Adipocyte (in vitro differentiated cells): ENCODE measurements around the gene MYO7B.

Source experiments
- DNase-seq: peaks from one replicate; pipeline ENCODE4 v3.0.0-alpha.2; 2015; ENCODE audit warnings: low read depth
- H3K27me3 ChIP-seq: replicated peaks from 2 replicates; pipeline ENCODE4 v1.7.0; 2013; ENCODE audit warnings: mild to moderate bottlenecking, low read length, moderate library complexity; ENCODE audit not compliant: control insufficient read depth, insufficient read depth
- H3K36me3 ChIP-seq: 2 replicates; pipeline ENCODE4 v1.7.0; 2013; ENCODE audit warnings: low read length, mild to moderate bottlenecking, moderate library complexity; ENCODE audit not compliant: control insufficient read depth, insufficient read depth, severe bottlenecking
- H3K4me1 ChIP-seq: 2 replicates; pipeline ENCODE4 v1.7.0; 2013; ENCODE audit warnings: mild to moderate bottlenecking, low read length, moderate library complexity; ENCODE audit not compliant: control insufficient read depth, insufficient read depth
- H3K4me3 ChIP-seq: 2 replicates; pipeline ENCODE4 v1.7.0; 2013; ENCODE audit warnings: mild to moderate bottlenecking, low read length, moderate library complexity
- H3K9ac ChIP-seq: 2 replicates; pipeline ENCODE4 v1.7.0; 2013; ENCODE audit warnings: mild to moderate bottlenecking, low read length, moderate library complexity
- H3K9me3 ChIP-seq: 2 replicates; pipeline ENCODE4 v1.7.0; 2013; ENCODE audit warnings: mild to moderate bottlenecking, low read length, moderate library complexity; ENCODE audit not compliant: control insufficient read depth

MYO7B gene

DNA sequence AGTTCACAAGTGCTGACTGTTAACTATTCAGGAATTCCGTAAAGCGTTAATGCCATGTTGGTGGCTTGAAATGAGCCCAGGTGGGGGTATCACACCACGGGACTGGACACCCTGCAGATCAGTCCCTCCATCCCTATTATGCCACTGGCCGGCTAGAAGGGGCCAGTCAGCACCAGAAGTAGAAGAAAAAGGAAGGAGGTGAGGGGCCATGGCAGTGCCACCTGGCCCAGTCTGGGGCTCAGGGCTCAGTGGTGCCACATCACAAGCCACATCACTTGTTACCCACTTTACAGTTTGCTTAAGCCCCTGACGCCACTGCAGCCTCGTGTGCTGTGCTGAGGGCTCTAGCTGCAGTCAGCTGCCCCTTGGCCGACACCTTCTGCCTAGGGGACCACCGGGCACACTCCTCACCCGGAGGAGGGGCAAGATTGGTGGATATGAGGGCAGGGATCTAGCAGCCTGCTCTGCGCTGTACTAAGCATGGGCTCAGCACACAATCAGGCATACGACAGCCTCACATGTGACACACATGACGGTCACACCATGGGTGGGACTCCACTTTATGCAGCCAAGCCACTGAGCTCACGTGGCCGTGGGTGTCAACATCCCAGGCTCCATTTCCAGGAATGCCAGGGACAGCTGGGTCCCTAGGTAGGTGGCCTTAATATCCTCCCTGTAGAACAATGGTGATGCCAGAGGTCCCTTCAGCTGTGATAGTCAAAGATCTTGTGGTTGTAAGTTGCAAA is 136.2 kb downstream of the MYO7B start:
- Histone ChIP-seq H3K27me3 (peaks cover 2% of the 10 kb centered on the region), H3K9ac (no peak overlapping the region), H3K36me3 (no peaks in the 10 kb centered on the region), H3K4me3 (peak overlapping the region; percentile 85), H3K9me3 (peaks cover 3% of the 10 kb centered on the region), H3K4me1 (peaks cover 54% of the 10 kb centered on the region)
- no peak for DNase-seq

DNA sequence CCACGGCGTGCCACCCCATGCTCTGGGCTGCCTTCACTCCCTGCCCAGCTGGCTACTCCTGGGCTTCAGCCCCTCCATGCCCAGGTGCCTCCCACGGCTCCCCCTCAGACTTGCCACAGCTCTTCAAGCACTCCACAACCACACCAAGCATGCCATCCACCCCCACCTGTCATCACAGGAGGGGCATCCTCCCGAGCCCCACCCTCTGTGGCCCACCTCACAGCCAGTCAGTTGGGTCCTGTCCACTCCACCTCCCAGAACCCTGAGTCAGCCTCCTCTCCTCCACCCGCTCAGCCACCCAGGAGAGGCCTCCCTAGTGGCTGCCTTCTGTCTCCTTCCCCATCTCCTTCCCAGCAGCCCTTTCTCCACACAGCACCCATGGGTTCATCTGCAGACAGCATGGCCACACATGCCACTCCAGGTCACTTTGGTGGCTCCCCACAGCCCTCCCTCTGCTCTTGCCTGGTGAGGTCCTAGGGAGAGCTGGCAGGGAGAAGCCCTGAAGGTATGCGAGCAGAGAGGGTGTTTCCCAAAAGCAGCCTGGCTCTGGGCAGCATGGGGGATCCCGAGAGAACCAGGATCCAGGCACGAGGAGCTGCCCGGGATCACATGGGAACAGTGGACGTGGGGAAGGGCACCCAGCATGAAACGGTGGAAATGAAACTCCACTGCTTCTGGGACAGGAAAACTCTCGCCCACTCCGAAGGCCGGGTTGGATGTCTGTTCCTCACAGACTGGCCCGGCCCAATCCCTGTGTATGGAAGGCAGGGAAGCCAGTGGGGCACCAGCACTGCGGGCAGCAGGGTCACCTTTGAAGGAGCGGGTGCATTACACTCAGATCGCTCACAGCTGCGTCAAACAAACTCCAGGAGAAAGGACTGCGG is 137.1 kb downstream of the MYO7B start:
- Histone ChIP-seq H3K27me3 (peaks cover 11% of the 10 kb centered on the region), H3K4me1 (peaks cover 54% of the 10 kb centered on the region), H3K9me3 (peaks cover 3% of the 10 kb centered on the region), H3K36me3 (no peaks in the 10 kb centered on the region), H3K9ac (peak overlapping the region; percentile 91), H3K4me3 (peak overlapping the region; percentile 85)
- DNase-seq = no peak

DNA sequence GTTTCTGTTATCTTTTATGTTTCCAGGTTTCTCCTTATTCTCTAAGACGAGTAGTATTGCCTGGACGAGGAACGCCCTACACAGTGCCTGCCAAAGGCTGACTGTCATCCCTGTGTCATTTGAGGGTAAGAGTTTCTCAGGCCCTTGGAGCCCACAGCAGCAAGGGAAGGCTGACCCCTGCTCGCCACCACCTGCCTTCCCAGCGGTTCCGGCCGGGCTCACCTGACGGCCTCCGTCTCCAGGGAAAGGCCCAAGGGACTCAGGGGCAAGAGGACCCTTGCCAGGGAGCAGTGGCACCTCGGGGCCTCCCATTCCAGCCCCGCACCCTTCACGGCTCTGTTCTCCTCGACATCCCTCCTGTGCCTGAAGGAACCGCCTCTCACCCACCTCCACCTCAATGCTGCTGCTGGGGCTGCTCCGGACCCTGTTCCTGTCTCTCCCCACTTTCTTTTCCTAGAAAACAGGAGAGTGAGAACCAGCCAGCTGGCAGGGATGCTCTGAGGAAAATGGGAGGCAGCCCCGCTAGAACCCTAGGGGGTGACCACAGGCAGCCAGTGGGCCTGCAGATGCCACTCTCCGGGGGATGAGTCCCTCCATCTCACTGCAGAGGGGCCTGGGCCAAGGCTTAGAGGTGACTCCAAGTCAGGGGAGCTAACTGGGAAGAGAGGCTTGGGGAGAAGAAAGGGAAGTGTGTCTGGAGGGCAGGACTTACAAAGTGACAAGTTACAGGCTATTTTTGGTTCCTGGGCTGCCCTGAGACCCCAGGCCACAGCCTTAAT is 138.0 kb downstream of the MYO7B start:
- Histone ChIP-seq H3K27me3 (peaks cover 20% of the 10 kb centered on the region), H3K4me3 (peak overlapping the region; percentile 85)

DNA sequence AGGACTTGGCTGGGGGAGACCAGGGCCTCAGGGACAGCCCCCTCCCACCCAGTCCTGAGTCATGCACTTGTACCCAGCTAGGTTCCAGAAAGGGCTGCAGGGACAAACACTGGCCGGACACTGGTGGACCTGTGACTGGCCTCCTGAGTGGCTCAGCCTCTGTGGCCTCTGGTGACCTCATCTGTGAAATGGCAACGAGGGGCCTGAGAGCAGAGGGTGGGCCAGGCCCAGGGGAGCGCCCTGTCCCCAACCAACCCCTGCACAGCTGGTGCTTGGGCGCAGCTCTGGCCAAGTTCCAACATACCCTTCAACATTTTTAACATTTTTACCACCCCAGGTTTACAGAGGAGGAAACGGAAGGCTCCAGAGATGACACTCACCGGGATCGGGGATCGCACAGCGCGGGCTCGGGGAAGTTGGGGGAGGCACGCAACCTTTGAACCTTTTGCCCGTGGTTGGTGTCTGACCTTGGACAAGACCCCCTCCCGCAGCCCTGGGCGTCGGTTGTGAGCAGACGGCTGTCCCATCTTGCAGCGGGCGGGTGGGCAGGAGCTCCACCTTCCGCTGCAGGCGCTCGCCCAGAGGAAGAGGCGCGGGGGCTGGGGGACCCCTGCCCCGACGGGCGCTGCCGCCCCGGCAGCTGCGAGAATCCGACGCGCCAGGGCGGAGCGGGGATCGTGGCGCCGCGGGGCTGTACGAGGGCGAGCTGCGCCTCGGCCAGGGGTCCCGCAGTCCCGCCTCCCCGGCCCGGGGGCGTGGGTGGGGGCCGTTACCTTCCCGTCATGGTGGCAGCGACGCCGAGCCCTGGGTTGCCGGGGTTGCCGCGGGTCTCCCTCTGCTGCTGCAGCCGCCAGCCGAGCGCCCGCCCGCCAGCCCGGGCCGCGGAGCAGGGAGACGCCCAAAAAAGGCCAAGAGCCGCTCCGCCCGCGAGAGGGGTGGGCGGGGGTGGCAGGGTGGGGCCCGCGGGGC is 139.0 kb downstream of the MYO7B start:
- H3K36me3 ChIP-seq = no peaks in the 10 kb centered on the region
- no peaks in the 10 kb centered on the region for H3K9me3 ChIP-seq
- peaks cover 46% of the 10 kb centered on the region for H3K4me1 ChIP-seq
- H3K4me3 ChIP-seq = peak overlapping the region; percentile 85
- peak overlapping the region; percentile 91 for H3K9ac ChIP-seq
- peak; percentile 68 for DNase-seq
- peaks cover 26% of the 10 kb centered on the region for H3K27me3 ChIP-seq

More for the DNA sequence above, 138.0 kb downstream of the MYO7B start:
- DNase-seq = no peak
- Histone ChIP-seq H3K4me1 (peaks cover 54% of the 10 kb centered on the region), H3K36me3 (no peaks in the 10 kb centered on the region), H3K9me3 (no peaks in the 10 kb centered on the region), H3K9ac (peak overlapping the region; percentile 91)

DNA sequence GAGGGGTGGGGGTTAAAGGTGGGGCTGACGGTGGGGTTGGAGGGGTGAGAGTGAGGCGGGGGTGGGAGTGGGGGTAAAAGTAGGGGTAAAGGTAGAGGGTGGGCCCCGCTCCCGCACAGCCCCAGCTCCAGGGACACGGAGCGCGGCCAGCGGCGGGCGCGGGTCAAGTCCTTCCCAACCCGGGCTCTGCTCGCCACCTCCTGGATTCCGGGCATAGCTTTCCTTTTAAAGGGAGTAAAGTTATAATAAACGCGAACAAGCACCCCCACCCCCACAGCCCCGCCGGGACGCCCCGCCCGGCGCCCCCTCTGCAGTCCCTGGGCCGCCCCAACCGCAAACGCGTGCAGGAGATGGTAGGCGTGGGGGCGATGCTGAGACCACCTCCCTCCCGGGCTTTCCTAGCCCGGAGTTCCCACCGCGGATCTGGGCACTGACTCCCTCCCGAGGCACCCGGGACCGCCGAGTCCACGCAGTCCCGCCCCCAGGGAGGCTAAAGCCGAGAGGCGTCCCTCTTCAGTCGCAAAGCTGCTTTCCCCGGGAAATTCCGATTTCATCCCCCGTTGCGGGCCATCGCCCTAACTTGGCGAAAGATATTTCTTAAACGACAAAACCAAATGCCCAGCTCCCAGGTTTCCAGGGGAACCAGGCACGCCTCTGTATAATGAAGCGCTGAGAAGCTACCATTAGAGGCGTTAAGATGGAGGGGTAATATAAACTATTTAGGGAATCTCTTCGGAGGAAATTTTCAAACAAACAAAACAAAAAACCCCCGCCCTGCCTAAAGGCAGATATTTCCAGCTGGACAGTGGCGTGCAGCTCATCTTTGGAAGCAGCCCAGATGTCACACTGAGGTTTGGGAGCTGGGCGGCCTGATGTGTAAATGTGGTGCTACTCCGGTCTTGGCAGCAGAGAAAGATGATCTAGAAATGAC is 140.1 kb downstream of the MYO7B start, which contains the start of gene LIMS2:
Gene LIMS2, minus strand, starts transcription at position 200 of the 931 bp plus-strand sequence. CDS start 506 bp downstream, outside the sequence.
- peaks cover 26% of the 10 kb centered on the region for H3K27me3 ChIP-seq
- DNase-seq = peak; percentile 68

DNA sequence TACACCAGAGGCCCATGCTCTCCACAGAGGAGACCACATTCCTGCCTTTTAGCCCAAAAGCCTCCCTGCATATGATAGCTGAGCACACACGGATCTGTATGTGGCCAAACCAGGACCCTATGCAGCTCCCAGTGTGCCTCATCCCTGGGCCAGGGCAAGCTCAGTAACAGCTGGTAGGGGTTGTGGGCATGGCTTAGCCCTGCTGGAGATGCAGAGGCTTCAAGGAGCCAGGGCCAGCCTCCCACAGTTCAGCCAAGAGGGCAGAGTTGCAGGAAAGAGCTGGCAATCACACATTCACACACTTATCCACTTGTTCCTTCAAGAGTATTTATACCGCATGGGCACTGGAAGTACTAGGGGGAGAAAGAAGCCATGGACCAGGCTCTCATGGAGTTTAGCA is 141.4 kb downstream of the MYO7B start:
- H3K4me1 ChIP-seq = peaks cover 37% of the 10 kb centered on the region
- no peaks in the 10 kb centered on the region for H3K36me3 ChIP-seq
- no peak overlapping the region for H3K4me3 ChIP-seq
- no peak for DNase-seq
- H3K27me3 ChIP-seq = peaks cover 26% of the 10 kb centered on the region
- H3K9me3 ChIP-seq = no peaks in the 10 kb centered on the region
- no peak overlapping the region for H3K9ac ChIP-seq

More for the DNA sequence above, 140.1 kb downstream of the MYO7B start, which contains the start of gene LIMS2:
- Histone ChIP-seq H3K9ac (peak within 1 kb of the TSS; percentile 91), H3K36me3 (no peaks in the 10 kb centered on the region), H3K4me1 (peaks cover 38% of the 10 kb centered on the region), H3K4me3 (peak within 1 kb of the TSS; percentile 85), H3K9me3 (no peaks in the 10 kb centered on the region)

DNA sequence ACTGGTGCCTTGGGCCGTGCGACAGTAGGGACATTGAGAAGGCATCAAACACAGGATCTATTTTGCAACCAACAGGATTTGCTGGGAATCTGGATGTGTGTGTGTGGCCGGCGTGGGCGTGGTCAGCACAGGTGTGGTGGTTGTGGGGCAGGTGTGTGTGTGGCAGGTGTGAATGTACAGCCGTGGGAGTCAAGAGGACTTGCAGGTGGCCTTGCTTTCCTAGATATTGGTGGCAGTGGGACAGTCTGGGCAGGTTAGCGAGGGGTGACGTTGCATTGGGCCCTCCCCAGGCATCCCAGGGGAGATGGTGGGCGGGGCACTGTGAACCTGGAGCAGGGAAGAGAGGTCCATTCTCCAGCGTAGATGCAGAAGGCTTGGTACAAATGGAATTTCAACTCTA is 143.0 kb downstream of the MYO7B start:
- peaks cover 26% of the 10 kb centered on the region for H3K27me3 ChIP-seq
- no peak overlapping the region for H3K4me3 ChIP-seq
- no peaks in the 10 kb centered on the region for H3K36me3 ChIP-seq
- DNase-seq = no peak
- H3K4me1 ChIP-seq = peaks cover 28% of the 10 kb centered on the region
- no peaks in the 10 kb centered on the region for H3K9me3 ChIP-seq
- H3K9ac ChIP-seq = no peak overlapping the region

DNA sequence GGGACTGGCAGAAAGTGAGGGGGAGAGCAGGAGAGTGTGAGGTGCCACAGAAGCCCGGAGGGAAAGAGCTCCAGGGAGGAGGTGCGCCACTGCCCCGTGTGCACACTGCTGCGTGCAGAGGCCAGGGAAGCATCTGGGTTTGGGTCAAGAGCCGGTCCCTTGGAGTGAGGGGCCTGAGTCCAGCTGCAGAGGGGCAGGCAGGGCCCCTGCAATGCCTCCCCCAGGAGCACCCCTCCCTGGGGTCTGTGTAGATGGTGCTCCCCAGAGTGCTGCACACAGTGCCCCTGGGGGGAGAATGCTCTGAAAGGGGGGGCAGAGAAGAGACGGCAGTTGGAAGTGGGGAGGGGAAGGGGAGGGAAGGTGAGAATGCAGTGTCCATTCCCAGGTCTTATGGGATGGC is 143.5 kb downstream of the MYO7B start:
- H3K4me1 ChIP-seq = peaks cover 27% of the 10 kb centered on the region
- DNase-seq = no peak
- H3K27me3 ChIP-seq = peaks cover 26% of the 10 kb centered on the region
- no peak overlapping the region for H3K9ac ChIP-seq
- no peaks in the 10 kb centered on the region for H3K9me3 ChIP-seq
- no peaks in the 10 kb centered on the region for H3K36me3 ChIP-seq
- no peak overlapping the region for H3K4me3 ChIP-seq

DNA sequence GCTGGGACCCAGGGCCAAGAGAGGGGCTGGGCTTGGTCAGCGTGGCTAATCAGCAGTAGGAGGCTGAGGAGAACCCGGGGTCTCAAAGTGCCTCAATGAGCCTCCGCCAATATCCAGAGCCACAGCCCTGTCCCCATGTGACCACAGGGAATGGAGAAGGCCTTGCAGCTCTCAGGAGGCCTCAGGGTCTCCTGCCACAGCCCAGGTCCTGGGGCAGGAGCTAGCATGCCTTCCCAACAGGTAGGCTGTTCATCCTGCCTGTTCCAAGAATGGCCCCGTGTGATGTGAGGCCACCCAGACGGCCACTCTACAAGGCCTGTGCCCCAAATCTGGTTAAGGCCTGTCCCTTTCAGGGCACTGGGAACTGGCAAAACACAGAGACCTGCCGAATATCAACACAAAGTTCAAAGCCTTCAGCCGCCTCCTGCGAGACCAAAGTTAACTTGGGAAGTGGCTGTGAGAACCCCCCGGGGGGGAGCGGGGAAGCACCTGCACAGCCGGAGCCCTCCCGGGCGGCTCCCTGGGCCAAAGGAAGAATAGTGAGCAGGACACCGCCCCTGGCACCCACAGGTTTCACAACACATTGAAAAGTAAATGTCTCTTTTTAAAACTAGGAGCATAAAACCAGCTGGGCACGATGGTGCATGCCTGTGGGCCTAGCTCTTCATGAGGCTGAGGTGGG is 144.3 kb downstream of the MYO7B start:
- H3K9me3 ChIP-seq = no peaks in the 10 kb centered on the region
- peaks cover 26% of the 10 kb centered on the region for H3K27me3 ChIP-seq
- H3K4me3 ChIP-seq = no peak overlapping the region
- no peak for DNase-seq
- peaks cover 21% of the 10 kb centered on the region for H3K4me1 ChIP-seq
- no peaks in the 10 kb centered on the region for H3K36me3 ChIP-seq
- H3K9ac ChIP-seq = no peak overlapping the region
